Measurements from ENCODE around the gene NFIA. TPM values are rescaled to one million over a fixed set of nuclear protein-coding genes. Genes with fewer than 3 reads are reported as not detected.

NFIA gene
- total RNA-seq, 1 experiment from 2014 or later = 0.35 TPM

DNA sequence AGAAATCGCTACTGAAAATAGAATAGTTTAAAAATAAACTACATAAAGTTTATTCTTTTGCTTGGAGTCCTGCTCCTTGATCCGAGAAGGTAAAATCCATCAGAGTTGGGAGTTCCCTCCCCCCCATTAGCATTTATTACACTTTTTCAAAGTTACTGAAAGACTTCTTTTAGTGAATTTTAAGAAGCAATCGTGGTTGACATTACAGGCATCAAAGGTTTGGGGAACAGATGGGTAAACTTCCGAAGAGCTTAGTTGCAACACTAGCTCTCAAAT, 31.0 kb upstream of the NFIA start:
- WGBS (ENCODE audit: extremely low coverage, insufficient read length, low lambda C conversion rate) = no CpG with 5 or more reads among the region's 4 CpGs
- Histone ChIP-seq H2BK20ac (ENCODE audit: low read depth, low read length, poor library complexity, severe bottlenecking) (no peak overlapping the region), H3K18ac (ENCODE audit: insufficient read length, low read depth, low read length) (no peak overlapping the region), H3K23ac (ENCODE audit: insufficient read length, low read depth, low read length) (no peak overlapping the region), H2BK120ac (ENCODE audit: low read depth, low read length, poor library complexity, severe bottlenecking) (no peak overlapping the region), H2BK12ac (ENCODE audit: insufficient read length, low read depth, low read length) (no peak overlapping the region), H2BK5ac (ENCODE audit: insufficient read length, low read length) (no peak overlapping the region), H4K8ac (replicated peaks; ENCODE audit: insufficient read length, low read depth, low read length) (no peak overlapping the region), H3K9me3 (ENCODE audit: control insufficient read depth, low read depth, low read length) (no peaks in the 10 kb centered on the region), H2AFZ (ENCODE audit: low read length) (no peak overlapping the region), H3K14ac (ENCODE audit: insufficient read depth, low read length) (no peak overlapping the region), H3K56ac (ENCODE audit: insufficient read length, low read depth, low read length) (no peak overlapping the region), H3K4me2 (ENCODE audit: insufficient read depth, insufficient read length, low read length) (peak overlapping the region; percentile 86), H4K5ac (ENCODE audit: insufficient read length, low read depth, low read length) (no peak overlapping the region), H4K20me1 (ENCODE audit: control insufficient read depth, insufficient read depth, insufficient read length) (no peaks in the 10 kb centered on the region), H3K79me1 (ENCODE audit: insufficient read depth, low read depth, low read length, poor library complexity, severe bottlenecking) (no peaks in the 10 kb centered on the region), H3K9ac (ENCODE audit: extremely low read depth, insufficient read length, low read length) (no peak overlapping the region), H4K91ac (ENCODE audit: insufficient read length, low read depth, low read length) (no peak overlapping the region), H3K79me2 (ENCODE audit: insufficient read depth, low read length) (no peaks in the 10 kb centered on the region), H3K4ac (ENCODE audit: low read depth, low read length) (no peak overlapping the region), H3T11ph (ENCODE audit: low read length) (no peak overlapping the region), H2AK5ac (ENCODE audit: insufficient read length, low read length) (no peak overlapping the region), H3K23me2 (ENCODE audit: insufficient read length, low read depth, low read length, poor library complexity, severe bottlenecking) (peaks cover 13% of the 10 kb centered on the region), H3K27ac (ENCODE audit: insufficient read length, low read depth, low read length) (no peak overlapping the region), H2BK15ac (ENCODE audit: low read depth, low read length) (no peak overlapping the region), H3K27me3 (ENCODE audit: insufficient read depth, low read length) (peaks cover 52% of the 10 kb centered on the region), H3K4me1 (ENCODE audit: insufficient read depth, low read length) (peaks cover 6% of the 10 kb centered on the region; the same call in 1 of the 2 replicates)
- Mint-ChIP-seq H3K27me3 (ENCODE audit: low read depth) (peaks cover 66% of the 10 kb centered on the region), H3K36me3 (ENCODE audit: insufficient read depth in 1 of 3, low read depth in 3 of 3) (no peaks in the 10 kb centered on the region; a peak in 1 of 7 replicates), H3K4me3 (peak overlapping the region; percentile 49 to 87), H3K9me3 (peaks cover 0 to 4% of the 10 kb centered on the region in 2 experiments; a peak in 2 of 5 replicates), H3K27ac (no peak overlapping the region), H3K4me1 (peaks cover 31 to 39% of the 10 kb centered on the region in 2 experiments)
- TF ChIP-seq, protein P1, sequence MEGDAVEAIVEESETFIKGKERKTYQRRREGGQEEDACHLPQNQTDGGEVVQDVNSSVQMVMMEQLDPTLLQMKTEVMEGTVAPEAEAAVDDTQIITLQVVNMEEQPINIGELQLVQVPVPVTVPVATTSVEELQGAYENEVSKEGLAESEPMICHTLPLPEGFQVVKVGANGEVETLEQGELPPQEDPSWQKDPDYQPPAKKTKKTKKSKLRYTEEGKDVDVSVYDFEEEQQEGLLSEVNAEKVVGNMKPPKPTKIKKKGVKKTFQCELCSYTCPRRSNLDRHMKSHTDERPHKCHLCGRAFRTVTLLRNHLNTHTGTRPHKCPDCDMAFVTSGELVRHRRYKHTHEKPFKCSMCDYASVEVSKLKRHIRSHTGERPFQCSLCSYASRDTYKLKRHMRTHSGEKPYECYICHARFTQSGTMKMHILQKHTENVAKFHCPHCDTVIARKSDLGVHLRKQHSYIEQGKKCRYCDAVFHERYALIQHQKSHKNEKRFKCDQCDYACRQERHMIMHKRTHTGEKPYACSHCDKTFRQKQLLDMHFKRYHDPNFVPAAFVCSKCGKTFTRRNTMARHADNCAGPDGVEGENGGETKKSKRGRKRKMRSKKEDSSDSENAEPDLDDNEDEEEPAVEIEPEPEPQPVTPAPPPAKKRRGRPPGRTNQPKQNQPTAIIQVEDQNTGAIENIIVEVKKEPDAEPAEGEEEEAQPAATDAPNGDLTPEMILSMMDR (conservative IDR thresholded peaks at IDR 0.05) = no peak
- DNase-seq = no peak

All from H9 (cell line).